Measurements from ENCODE around the gene CERS3.

- TF ChIP-seq CTCF (conservative IDR thresholded peaks at IDR 0.05; ENCODE audit: low read depth, low read length) (no peak), EZH2phosphoT487 (IDR thresholded peaks at IDR 0.05; ENCODE audit: borderline replicate concordance, low read length) (no peak)
These were observed 123.6 kb downstream of the CERS3 start for GRCh38 chr15:100405179-100405578.

Measured in PC-3 (cell line).